Endothelial cell (in vitro differentiated cells): ENCODE measurements around the gene MED6. TPM values are rescaled to one million over a fixed set of nuclear protein-coding genes. Genes with fewer than 3 reads are reported as not detected.
A peak's percentile ranks its signal among the peaks of the same experiment; 100 is the strongest.

Source experiments
- DNase-seq: peaks from one replicate; pipeline ENCODE4 v3.0.0; 2021; ENCODE audit warnings: low spot score
- H3K27ac Mint-ChIP-seq: one replicate; pipeline ENCODE4 v1.8.0; 2021; ENCODE audit warnings: mixed read lengths, inconsistent platforms; ENCODE audit not compliant: unreplicated experiment
- H3K27me3 Mint-ChIP-seq: one replicate; pipeline ENCODE4 v1.8.0; 2021; ENCODE audit warnings: mild to moderate bottlenecking, moderate library complexity, mixed read lengths, inconsistent platforms; ENCODE audit not compliant: unreplicated experiment
- H3K36me3 Mint-ChIP-seq: one replicate; pipeline ENCODE4 v1.8.0; 2021; ENCODE audit warnings: mild to moderate bottlenecking, low read depth, mixed read lengths, inconsistent platforms; ENCODE audit not compliant: unreplicated experiment
- H3K4me1 Mint-ChIP-seq: one replicate; pipeline ENCODE4 v1.8.0; 2021; ENCODE audit warnings: mild to moderate bottlenecking, mixed read lengths, inconsistent platforms; ENCODE audit not compliant: unreplicated experiment
- H3K4me3 Mint-ChIP-seq: one replicate; pipeline ENCODE4 v1.8.0; 2021; ENCODE audit warnings: mild to moderate bottlenecking, mixed read lengths, inconsistent platforms; ENCODE audit not compliant: unreplicated experiment
- H3K9me3 Mint-ChIP-seq: one replicate; pipeline ENCODE4 v1.8.0; 2021; ENCODE audit warnings: mixed read lengths, inconsistent platforms; ENCODE audit not compliant: unreplicated experiment
- CTCF ChIP-seq: fragments of 200-600 bp; sonication (generic); IDR thresholded peaks from one replicate; pipeline ENCODE4 v1.5.0; 2021; ENCODE audit warnings: antibody characterized with exemption; ENCODE audit not compliant: unreplicated experiment
- total RNA-seq: library from RNA; stranded (reverse); fragmentation: NEBNext Ultra II Directional; extraction: Animal tissue kit (Norgen Biotek cat#: 25700); gene quantifications from one replicate; pipeline ENCODE4 v1.2.1, GENCODE V29; 2021; ENCODE audit not compliant: unreplicated experiment

MED6 gene
- total RNA-seq, 1 donor from 2014 or later, result 48.4 TPM

- Mint-ChIP-seq H3K4me3 (no peak overlapping the region), H3K36me3 (peaks cover 33% of the 10 kb centered on the region), H3K27me3 (no peaks in the 10 kb centered on the region), H3K4me1 (no peaks in the 10 kb centered on the region), H3K27ac (no peak overlapping the region), H3K9me3 (peaks cover 12% of the 10 kb centered on the region)
- no peak for TF ChIP-seq CTCF
- DNase-seq, result no peak
These were observed 62.4 kb downstream of the MED6 start for GRCh38 chr14:70538087-70538486.

- H3K27ac Mint-ChIP-seq, result no peak overlapping the region
- H3K27me3 Mint-ChIP-seq, result no peaks in the 10 kb centered on the region
- H3K4me1 Mint-ChIP-seq, result no peaks in the 10 kb centered on the region
- peak overlapping the region; percentile 79 for H3K4me3 Mint-ChIP-seq
- peaks cover 37% of the 10 kb centered on the region for H3K36me3 Mint-ChIP-seq
- no peak for TF ChIP-seq CTCF
- peaks cover 12% of the 10 kb centered on the region for H3K9me3 Mint-ChIP-seq
- no peak for DNase-seq
These were observed 63.6 kb downstream of the MED6 start for GRCh38 chr14:70536830-70537229.

DNA sequence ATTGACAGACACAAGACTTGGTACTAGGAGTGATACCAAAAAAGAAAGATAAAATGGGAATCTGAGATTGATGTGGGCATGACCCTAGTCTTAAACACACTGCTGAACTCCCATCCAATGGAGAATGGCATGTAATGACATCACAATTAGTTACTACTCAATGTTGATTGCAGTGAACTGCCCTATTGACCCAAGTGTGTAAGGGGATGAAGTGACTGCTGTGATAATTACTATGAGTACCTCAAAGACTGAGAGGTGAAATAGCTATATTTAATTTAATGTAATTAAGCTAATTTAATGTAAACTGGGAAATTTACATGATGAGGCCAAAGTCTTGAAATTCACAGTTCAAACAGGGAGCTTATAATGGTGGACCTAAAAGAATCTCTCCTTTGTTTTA lies 65.6 kb downstream of the MED6 start, which contains the start of gene ADAM20:
ADAM20 (minus strand) TSS at position 101 of the 400 bp plus-strand sequence. CDS start 10,247 bp downstream, outside the sequence.
- Mint-ChIP-seq H3K4me3 (no peak within 1 kb of the TSS), H3K27ac (no peak within 1 kb of the TSS), H3K36me3 (peaks cover 37% of the 10 kb centered on the region), H3K27me3 (no peaks in the 10 kb centered on the region), H3K9me3 (peaks cover 12% of the 10 kb centered on the region), H3K4me1 (no peaks in the 10 kb centered on the region)
- TF ChIP-seq CTCF, result no peak
- no peak for DNase-seq

Other genes starting within 250 kb of the MED6 start
- gene COX16, start 241.0 kb downstream of the MED6 start, total RNA-seq, result 42.3 TPM
- gene SYNJ2BP, start 183.6 kb downstream of the MED6 start, total RNA-seq, result 24.2 TPM
- gene ADAM21, start 148.5 kb downstream of the MED6 start, total RNA-seq, result not detected
- 1.2 TPM for gene ADAM20, start 65.7 kb downstream of the MED6 start, total RNA-seq
- gene TTC9, start 41.3 kb upstream of the MED6 start, total RNA-seq, result 16.9 TPM
- 8.6 TPM for gene MAP3K9, start 208.9 kb upstream of the MED6 start, total RNA-seq